Measurements from ENCODE around the gene MBD6. TPM values are rescaled to one million over a fixed set of nuclear protein-coding genes. Genes with fewer than 3 reads are reported as not detected.
"Not testable (repeated sequence)": the region's sequence is repeated elsewhere in the genome, so short reads cannot be mapped to it uniquely, and the experiment has no call there.

MBD6 gene
- total RNA-seq, 4 donors from 2014 or later, result 36.6 to 155 (median 51.0) TPM

DNA sequence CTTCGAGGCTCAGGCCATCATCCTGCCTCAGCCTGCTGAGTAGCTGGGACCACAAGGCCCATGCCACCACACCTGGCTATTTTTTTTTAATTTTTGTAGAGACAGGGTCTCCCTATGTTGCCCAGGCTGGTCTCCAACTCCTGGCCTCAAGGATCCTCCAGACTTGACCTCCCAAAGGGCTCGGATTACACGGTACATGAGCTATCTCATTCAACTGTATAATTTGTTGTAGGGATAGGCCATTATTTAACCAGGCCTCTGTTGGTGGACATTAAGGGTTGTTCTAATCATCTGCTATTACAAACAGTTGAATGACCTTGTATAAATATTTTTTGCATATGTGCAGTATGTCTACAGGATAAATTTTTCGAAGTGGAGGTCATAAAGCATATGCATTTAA is 36.2 kb downstream of the MBD6 start:
- 72 to 77% methylated on average over 4 of the region's 4 CpGs for WGBS, 2 donors (ENCODE audit: low coverage in 1 of 2)
- Histone ChIP-seq H3K9me3 (no peaks in the 10 kb centered on the region), H3K36me3 (no peaks in the 10 kb centered on the region), H3K27me3 (peaks cover 27% of the 10 kb centered on the region), H3K4me3 (no peak overlapping the region), H3K4me1 (no peaks in the 10 kb centered on the region), H3K27ac (no peak overlapping the region)
- intact Hi-C loops (cut with DNase I; ENCODE audit: low total_unique reads), result loop anchor here (5.0 kb wide), 1 partner anchor 113 kb away; no protein-coding TSS in a partner anchor
- DNase-seq, result no peak
- in situ Hi-C loops (cut with MboI; ENCODE audit: low pct_ligation_motif_present in 1 of 4, low pct_unique_long_range_greater_than_20kb in 1 of 4, low sequenced_read_pairs in 3 of 4), result no loop called here
- TF ChIP-seq EP300 (IDR thresholded peaks at IDR 0.05; ENCODE audit: low read depth) (no peak), POLR2A (IDR thresholded peaks at IDR 0.05) (no peak), POLR2AphosphoS5 (IDR thresholded peaks at IDR 0.05) (no peak)
- TF ChIP-seq, protein P1, sequence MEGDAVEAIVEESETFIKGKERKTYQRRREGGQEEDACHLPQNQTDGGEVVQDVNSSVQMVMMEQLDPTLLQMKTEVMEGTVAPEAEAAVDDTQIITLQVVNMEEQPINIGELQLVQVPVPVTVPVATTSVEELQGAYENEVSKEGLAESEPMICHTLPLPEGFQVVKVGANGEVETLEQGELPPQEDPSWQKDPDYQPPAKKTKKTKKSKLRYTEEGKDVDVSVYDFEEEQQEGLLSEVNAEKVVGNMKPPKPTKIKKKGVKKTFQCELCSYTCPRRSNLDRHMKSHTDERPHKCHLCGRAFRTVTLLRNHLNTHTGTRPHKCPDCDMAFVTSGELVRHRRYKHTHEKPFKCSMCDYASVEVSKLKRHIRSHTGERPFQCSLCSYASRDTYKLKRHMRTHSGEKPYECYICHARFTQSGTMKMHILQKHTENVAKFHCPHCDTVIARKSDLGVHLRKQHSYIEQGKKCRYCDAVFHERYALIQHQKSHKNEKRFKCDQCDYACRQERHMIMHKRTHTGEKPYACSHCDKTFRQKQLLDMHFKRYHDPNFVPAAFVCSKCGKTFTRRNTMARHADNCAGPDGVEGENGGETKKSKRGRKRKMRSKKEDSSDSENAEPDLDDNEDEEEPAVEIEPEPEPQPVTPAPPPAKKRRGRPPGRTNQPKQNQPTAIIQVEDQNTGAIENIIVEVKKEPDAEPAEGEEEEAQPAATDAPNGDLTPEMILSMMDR (IDR thresholded peaks at IDR 0.05), result no peak

DNA sequence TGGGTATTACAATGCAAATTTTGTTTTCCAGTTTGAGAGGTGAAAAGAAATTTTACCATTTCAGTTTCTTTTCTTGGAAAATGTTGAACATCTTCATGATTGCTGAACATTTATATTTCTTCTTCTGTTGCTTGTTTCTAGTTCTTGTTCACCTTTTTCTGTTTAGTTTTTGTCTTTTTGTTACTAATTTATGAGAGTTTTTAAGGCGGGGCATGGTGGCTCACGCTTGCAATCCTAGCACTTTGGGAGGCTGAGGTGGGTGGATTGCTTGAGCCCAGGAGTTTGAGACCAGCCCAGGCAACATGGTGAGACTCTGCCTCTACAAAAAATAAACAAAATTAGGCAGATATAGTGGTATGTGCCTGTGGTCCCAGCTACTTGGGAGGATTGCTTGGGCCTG is 37.9 kb downstream of the MBD6 start:
- TF ChIP-seq EP300 (IDR thresholded peaks at IDR 0.05; ENCODE audit: low read depth), result no peak
- TF ChIP-seq, protein P1 (IDR thresholded peaks at IDR 0.05), result no peak
- no peak for TF ChIP-seq POLR2AphosphoS5 (IDR thresholded peaks at IDR 0.05)
- no peak for TF ChIP-seq POLR2A (IDR thresholded peaks at IDR 0.05)
- Histone ChIP-seq H3K4me1 (no peaks in the 10 kb centered on the region), H3K27ac (no peak overlapping the region), H3K9me3 (no peaks in the 10 kb centered on the region), H3K4me3 (no peak overlapping the region), H3K36me3 (no peaks in the 10 kb centered on the region), H3K27me3 (peaks cover 31% of the 10 kb centered on the region)
- DNase-seq, result no peak
- WGBS, 2 donors (ENCODE audit: low coverage in 1 of 2), result 86 to 92% methylated on average over 2 of the region's 2 CpGs
- in situ Hi-C loops (cut with MboI; ENCODE audit: low pct_ligation_motif_present in 1 of 4, low pct_unique_long_range_greater_than_20kb in 1 of 4, low sequenced_read_pairs in 3 of 4) (no loop called here), intact Hi-C loops (cut with DNase I; ENCODE audit: low total_unique reads) (no loop called here)

DNA sequence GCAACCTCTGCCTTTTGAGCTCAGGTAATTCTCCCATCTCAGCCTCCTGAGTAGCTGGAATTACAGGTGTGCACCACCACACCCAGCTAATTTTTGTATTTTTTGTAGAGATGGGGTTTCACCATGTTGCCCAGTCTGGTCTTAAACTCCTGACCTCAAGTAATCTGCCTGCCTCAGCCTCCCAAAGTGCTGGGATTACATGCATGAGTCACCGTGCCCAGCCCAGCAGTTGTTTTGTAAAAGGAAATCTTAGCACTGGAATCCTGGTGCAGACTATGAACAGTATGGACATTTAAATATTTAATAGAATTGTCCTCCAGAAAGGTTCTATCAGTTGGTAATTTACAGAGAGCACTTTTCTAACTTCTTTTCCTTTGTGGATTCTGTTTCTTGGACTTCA is 38.5 kb downstream of the MBD6 start:
- intact Hi-C loops (cut with DNase I; ENCODE audit: low total_unique reads); H3K27ac ChIP-seq; H3K4me3 ChIP-seq; H3K36me3 ChIP-seq; DNase-seq; in situ Hi-C loops (cut with MboI; ENCODE audit: low pct_ligation_motif_present in 1 of 4, low pct_unique_long_range_greater_than_20kb in 1 of 4, low sequenced_read_pairs in 3 of 4); H3K4me1 ChIP-seq; H3K9me3 ChIP-seq: not testable (repeated sequence)
- 40 to 80% methylated on average over 1 of the region's 1 CpG for WGBS, 2 donors (ENCODE audit: low coverage in 1 of 2)
- H3K27me3 ChIP-seq, result peaks cover 31% of the 10 kb centered on the region

DNA sequence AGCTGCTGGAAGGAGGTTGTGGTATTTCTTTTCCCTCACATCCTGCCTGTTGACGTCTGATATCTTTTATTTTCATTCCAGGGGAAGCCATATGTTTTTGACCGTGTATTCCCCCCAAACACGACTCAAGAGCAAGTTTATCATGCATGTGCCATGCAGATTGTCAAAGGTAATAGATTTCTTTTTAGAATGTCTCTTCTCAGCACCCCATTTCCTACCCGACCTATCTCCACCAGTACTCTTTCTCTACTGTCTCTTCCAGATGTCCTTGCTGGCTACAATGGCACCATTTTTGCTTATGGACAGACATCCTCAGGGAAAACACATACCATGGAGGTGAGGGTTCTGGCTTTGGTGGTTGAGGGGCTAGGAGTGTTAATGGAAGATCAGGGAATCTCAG is 40.7 kb downstream of the MBD6 start:
- no peaks in the 10 kb centered on the region for H3K4me1 ChIP-seq
- intact Hi-C loops (cut with DNase I; ENCODE audit: low total_unique reads), result no loop called here
- no peaks in the 10 kb centered on the region for H3K9me3 ChIP-seq
- H3K4me3 ChIP-seq, result no peak overlapping the region
- no peak overlapping the region for H3K27ac ChIP-seq
- H3K36me3 ChIP-seq, result no peaks in the 10 kb centered on the region
- DNase-seq, result no peak
- in situ Hi-C loops (cut with MboI; ENCODE audit: low pct_ligation_motif_present in 1 of 4, low pct_unique_long_range_greater_than_20kb in 1 of 4, low sequenced_read_pairs in 3 of 4), result no loop called here
- TF ChIP-seq POLR2AphosphoS5 (IDR thresholded peaks at IDR 0.05) (no peak), POLR2A (IDR thresholded peaks at IDR 0.05) (no peak), EP300 (IDR thresholded peaks at IDR 0.05; ENCODE audit: low read depth) (no peak)
- TF ChIP-seq, protein P1 (IDR thresholded peaks at IDR 0.05), result no peak
- H3K27me3 ChIP-seq, result peaks cover 31% of the 10 kb centered on the region
- 52 to 59% methylated on average over 3 to 4 of the region's 4 CpGs for WGBS, 2 donors (ENCODE audit: low coverage in 1 of 2)

DNA sequence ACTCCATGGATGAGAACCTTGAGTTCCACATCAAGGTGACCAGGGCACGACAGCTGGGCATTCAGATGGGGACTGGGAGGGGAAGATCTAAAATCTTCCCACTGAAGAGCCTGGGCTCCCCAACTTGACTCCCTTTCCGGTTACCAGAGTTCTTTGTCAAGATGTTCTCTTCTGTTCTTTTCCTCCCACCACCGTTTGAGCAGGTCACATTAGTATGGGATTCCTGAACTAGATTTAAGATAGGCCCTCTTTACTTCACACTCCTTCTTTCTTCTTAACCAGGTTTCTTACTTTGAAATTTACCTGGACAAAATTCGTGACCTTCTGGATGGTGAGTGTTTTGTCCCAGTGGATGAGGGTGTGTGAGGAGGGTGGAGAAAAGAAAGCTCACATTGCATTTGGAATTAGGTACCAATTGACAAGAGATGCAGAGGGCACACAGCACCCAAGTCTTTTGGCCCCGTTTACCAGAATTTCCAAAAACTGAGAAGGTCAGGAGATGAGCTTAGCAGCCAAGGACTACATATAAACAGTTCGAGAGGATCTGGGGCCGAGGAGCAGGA is 41.6 kb downstream of the MBD6 start:
- Histone ChIP-seq H3K36me3 (no peaks in the 10 kb centered on the region), H3K4me1 (no peaks in the 10 kb centered on the region), H3K27me3 (peaks cover 31% of the 10 kb centered on the region), H3K4me3 (no peak overlapping the region), H3K9me3 (no peaks in the 10 kb centered on the region), H3K27ac (no peak overlapping the region)
- intact Hi-C loops (cut with DNase I; ENCODE audit: low total_unique reads) (no loop called here), in situ Hi-C loops (cut with MboI; ENCODE audit: low pct_ligation_motif_present in 1 of 4, low pct_unique_long_range_greater_than_20kb in 1 of 4, low sequenced_read_pairs in 3 of 4) (no loop called here)
- no peak for DNase-seq
- 78% methylated on average over 3 to 7 of the region's 7 CpGs for WGBS, 2 donors (ENCODE audit: low coverage in 1 of 2)
- TF ChIP-seq, protein P1 (IDR thresholded peaks at IDR 0.05), result no peak
- TF ChIP-seq POLR2A (IDR thresholded peaks at IDR 0.05) (no peak), POLR2AphosphoS5 (IDR thresholded peaks at IDR 0.05) (no peak), EP300 (IDR thresholded peaks at IDR 0.05; ENCODE audit: low read depth) (no peak)
